ENCODE results near the gene DYNC1LI2.
A peak's percentile ranks its signal among the peaks of the same experiment; 100 is the strongest.
"Not testable (repeated sequence)": the region's sequence is repeated elsewhere in the genome, so short reads cannot be mapped to it uniquely, and the experiment has no call there.

The DYNC1LI2 gene

GRCh38 chr16:66751303-66751991 lies at the start of gene DYNC1LI2:
DYNC1LI2 (minus strand) TSS chr16:66751609; CDS start chr16:66751591, 18 bp downstream.
- DNase-seq, result no peak

GRCh38 chr16:66800856-66801255 lies 49.4 kb upstream of the DYNC1LI2 start:
- no peak for DNase-seq

GRCh38 chr16:66798161-66798560 lies 46.8 kb upstream of the DYNC1LI2 start:
- DNase-seq, result no peak

GRCh38 chr16:66793984-66794383 lies 42.6 kb upstream of the DYNC1LI2 start:
- not testable (repeated sequence) for DNase-seq

- DNase-seq, result no peak
Observed at GRCh38 chr16:66790130-66790733, 38.8 kb upstream of the DYNC1LI2 start.

- DNase-seq, result no peak
Observed at GRCh38 chr16:66787427-66787826, 36.0 kb upstream of the DYNC1LI2 start.

- DNase-seq, result no peak
Observed at GRCh38 chr16:66786551-66786950, 35.1 kb upstream of the DYNC1LI2 start.

- no peak for DNase-seq
Observed at GRCh38 chr16:66776457-66776856, 25.0 kb upstream of the DYNC1LI2 start.

- DNase-seq, result no peak
Observed at GRCh38 chr16:66774981-66775380, 23.6 kb upstream of the DYNC1LI2 start.

GRCh38 chr16:66758086-66758485 lies 6.7 kb upstream of the DYNC1LI2 start:
- DNase-seq, result no peak

GRCh38 chr16:66754819-66755218 lies 3.4 kb upstream of the DYNC1LI2 start:
- no peak for DNase-seq

GRCh38 chr16:66754211-66754610 lies 2.8 kb upstream of the DYNC1LI2 start:
- no peak for DNase-seq

GRCh38 chr16:66752958-66753357 lies 1.5 kb upstream of the DYNC1LI2 start:
- no peak for DNase-seq

- no peak for DNase-seq
Observed at GRCh38 chr16:66752379-66752778, 970 bp upstream of the DYNC1LI2 start.

- DNase-seq, result no peak
Observed at GRCh38 chr16:66751992-66752322, 548 bp upstream of the DYNC1LI2 start.

GRCh38 chr16:66751053-66751302 lies 431 bp downstream of the DYNC1LI2 start:
- DNase-seq, result no peak

GRCh38 chr16:66750279-66751052 lies 943 bp downstream of the DYNC1LI2 start:
- no peak for DNase-seq

GRCh38 chr16:66746682-66747081 lies 4.7 kb downstream of the DYNC1LI2 start:
- no peak for DNase-seq

GRCh38 chr16:66746048-66746447 lies 5.4 kb downstream of the DYNC1LI2 start:
- no peak for DNase-seq

- DNase-seq, result no peak
Observed at GRCh38 chr16:66741950-66742808, 9.2 kb downstream of the DYNC1LI2 start.

- peak; percentile 68 for DNase-seq
Observed at GRCh38 chr16:66741169-66741900, 10.1 kb downstream of the DYNC1LI2 start.

GRCh38 chr16:66740533-66740932 lies 10.9 kb downstream of the DYNC1LI2 start:
- DNase-seq, result no peak

- no peak for DNase-seq
Observed at GRCh38 chr16:66740010-66740409, 11.4 kb downstream of the DYNC1LI2 start.
